Tibial artery (tissue), 4 donors: ENCODE data around the gene SYNC.
"Not testable (repeated sequence)": the region's sequence is repeated elsewhere in the genome, so short reads cannot be mapped to it uniquely, and the experiment has no call there.

Source experiments
- DNase-seq, 2 donors: peaks; one replicate each; pipeline ENCODE4 v3.0.0-alpha.2; 2019
- H3K27ac ChIP-seq, 2 donors: fragments of 200-600 bp; sonication (generic) in 1 of 2; 1 replicate in 1 of 2; 2 replicates in 1 of 2; pipeline ENCODE4 v1.5.1; 2018 to 2019; ENCODE audit warnings: mild to moderate bottlenecking in 1 of 2
- H3K27me3 ChIP-seq, 2 donors: fragments of 200-600 bp; sonication (generic) in 1 of 2; one replicate each; pipeline versions ENCODE4 v1.5.1 to v1.6.0; 2016 to 2019
- H3K36me3 ChIP-seq, 3 donors: fragments of 200-600 bp; sonication (generic) in 2 of 3; one replicate each; pipeline ENCODE4 v1.5.1; 2016 to 2019; ENCODE audit warnings: mild to moderate bottlenecking in 2 of 3
- H3K4me1 ChIP-seq, 4 donors: fragments of 200-600 bp; sonication (generic) in 2 of 4; 1 replicate in 3 of 4; 2 replicates in 1 of 4; pipeline ENCODE4 v1.5.1; 2016 to 2019
- H3K4me3 ChIP-seq, 2 donors: fragments of 200-600 bp; sonication (generic) in 1 of 2; 1 replicate in 1 of 2; 2 replicates in 1 of 2; pipeline ENCODE4 v1.5.1; 2018 to 2019; ENCODE audit warnings: mild to moderate bottlenecking in 2 of 2
- H3K9me3 ChIP-seq, 3 donors: fragments of 200-600 bp; sonication (generic) in 1 of 3; one replicate each; pipeline ENCODE4 v1.5.1; 2016 to 2019
- CTCF ChIP-seq, 2 experiments: fragments of 200-600 bp in 1 of 2; fragments of 450-650 bp in 1 of 2; IDR thresholded peaks; one replicate each; pipeline ENCODE4 v1.5.1; 2017 to 2019; ENCODE audit warnings: antibody characterized with exemption in 2 of 2, mild to moderate bottlenecking in 1 of 2, moderate library complexity in 1 of 2
- intact Hi-C: fragments of 100-400 bp; cut with DNase I; formaldehyde crosslinking; loops from one replicate; pipeline ENCODE4 v1.15.0; 2023; ENCODE audit warnings: low total_unique reads

Gene SYNC

GRCh38 chr1:32651461-32652073, 51.0 kb downstream of the SYNC start:
- Histone ChIP-seq H3K4me3 (peak overlapping the region; percentile 69 to 74), H3K4me1 (peaks cover 0 to 63% (median 36%) of the 10 kb centered on the region in 4 donors), H3K36me3 (peaks cover 8 to 31% (median 18%) of the 10 kb centered on the region in 3 donors), H3K9me3 (no peaks in the 10 kb centered on the region), H3K27me3 (no peaks in the 10 kb centered on the region), H3K27ac (peak overlapping the region; percentile 91 to 95)
- intact Hi-C loops: loop anchor here (5.0 kb wide), 1 partner anchor 41 kb away; no protein-coding TSS in a partner anchor
- no peak for TF ChIP-seq CTCF (IDR thresholded peaks at IDR 0.05)
- no peak for DNase-seq

GRCh38 chr1:32650752-32651460, 51.7 kb downstream of the SYNC start, which contains the start of gene RBBP4:
Gene RBBP4 (plus strand): TSS chr1:32651208. CDS start chr1:32651307, 99 bp downstream.
- peak within 1 kb of the TSS; percentile 91 to 95 for H3K27ac ChIP-seq
- H3K27me3 ChIP-seq: no peaks in the 10 kb centered on the region
- intact Hi-C loops: loop anchor here (5.0 kb wide), 1 partner anchor 41 kb away; no protein-coding TSS in a partner anchor

GRCh38 chr1:32650248-32650751, 52.3 kb downstream of the SYNC start, which contains the start of gene ZBTB8OS:
Gene ZBTB8OS (minus strand): TSS chr1:32650550. CDS start chr1:32650529, 21 bp downstream.
- peak within 1 kb of the TSS; percentile 69 to 74 for H3K4me3 ChIP-seq
- peaks cover 0 to 55% (median 33%) of the 10 kb centered on the region in 4 donors for H3K4me1 ChIP-seq
- H3K27ac ChIP-seq: peak within 1 kb of the TSS; percentile 91 to 95
- DNase-seq: peak; percentile 93 to 94
- intact Hi-C loops: loop anchor here (5.0 kb wide), 1 partner anchor 42 kb away; no protein-coding TSS in a partner anchor
- no peaks in the 10 kb centered on the region for H3K27me3 ChIP-seq
- no peaks in the 10 kb centered on the region for H3K9me3 ChIP-seq
- no peak for TF ChIP-seq CTCF (IDR thresholded peaks at IDR 0.05)
- H3K36me3 ChIP-seq: peaks cover 8 to 26% (median 14%) of the 10 kb centered on the region in 3 donors

More at GRCh38 chr1:32650752-32651460, 51.7 kb downstream of the SYNC start, which contains the start of gene RBBP4:
- peak; percentile 95 to 99 for DNase-seq
- H3K4me3 ChIP-seq: peak within 1 kb of the TSS; percentile 69 to 74
- peaks cover 8 to 26% (median 18%) of the 10 kb centered on the region in 3 donors for H3K36me3 ChIP-seq
- H3K9me3 ChIP-seq: no peaks in the 10 kb centered on the region
- peaks cover 0 to 61% (median 36%) of the 10 kb centered on the region in 4 donors for H3K4me1 ChIP-seq
- peak in 1 of 2 experiments; percentile 15 for TF ChIP-seq CTCF (IDR thresholded peaks at IDR 0.05)

- Histone ChIP-seq H3K4me1 (peaks cover 0 to 34% (median 17%) of the 10 kb centered on the region in 4 donors), H3K9me3 (no peaks in the 10 kb centered on the region), H3K27ac (no peak overlapping the region), H3K4me3 (no peak overlapping the region), H3K27me3 (no peaks in the 10 kb centered on the region), H3K36me3 (peaks cover 0 to 9% (median 0%) of the 10 kb centered on the region in 3 donors)
- no peak for TF ChIP-seq CTCF (IDR thresholded peaks at IDR 0.05)
- DNase-seq: no peak
- intact Hi-C loops: loop anchor here (5.0 kb wide), 1 partner anchor 170 kb away; the partner anchor contains the start of genes S100PBP and YARS1
Observed at GRCh38 chr1:32647308-32648134, 55.0 kb downstream of the SYNC start.

- intact Hi-C loops: no loop called here
- H3K4me1 ChIP-seq: peaks cover 0 to 21% (median 7%) of the 10 kb centered on the region in 4 donors
- no peaks in the 10 kb centered on the region for H3K9me3 ChIP-seq
- H3K4me3 ChIP-seq: no peak overlapping the region
- DNase-seq: no peak
- H3K27ac ChIP-seq: no peak overlapping the region
- TF ChIP-seq CTCF (IDR thresholded peaks at IDR 0.05): no peak
- no peaks in the 10 kb centered on the region for H3K27me3 ChIP-seq
- peaks cover 0 to 9% (median 0%) of the 10 kb centered on the region in 3 donors for H3K36me3 ChIP-seq
Observed at GRCh38 chr1:32644426-32644825, 58.1 kb downstream of the SYNC start.

GRCh38 chr1:32642292-32642827, 60.2 kb downstream of the SYNC start:
- H3K27me3 ChIP-seq, H3K9me3 ChIP-seq, H3K4me3 ChIP-seq, H3K27ac ChIP-seq, DNase-seq, intact Hi-C loops, H3K36me3 ChIP-seq, H3K4me1 ChIP-seq: not testable (repeated sequence)
